HEK293 (cell line): ENCODE measurements around the gene LEFTY1.
"Not testable (repeated sequence)": the region's sequence is repeated elsewhere in the genome, so short reads cannot be mapped to it uniquely, and the experiment has no call there.

Source experiments
- CTCF ChIA-PET: fragments of 350-600 bp; formaldehyde crosslinking; extraction: SDS; loops from one replicate; lab custom pipeline; 2021; ENCODE audit warnings: antibody characterized with exemption; lab: Yijun Ruan, JAX
- POLR2A ChIA-PET: fragments of 300-600 bp; formaldehyde crosslinking; extraction: SDS; loops from one replicate; lab custom pipeline; 2020; ENCODE audit warnings: antibody characterized with exemption, inconsistent platforms; lab: Yijun Ruan, JAX
- H3K27ac ChIP-seq: fragments of 200-500 bp; sonication (Bioruptor generic); 2 replicates; pipeline ENCODE4 v1.5.1; 2014; ENCODE audit warnings: low read depth, low read length, control low read depth, inconsistent platforms; ENCODE audit errors: extremely low read depth
- H3K36me3 ChIP-seq, 2 experiments: fragments of 200-500 bp in 1 of 2; sonication (Bioruptor generic) in 1 of 2; 1 replicate in 1 of 2; 2 replicates in 1 of 2; pipeline ENCODE4 v1.5.1; 2014 to 2017; ENCODE audit warnings: inconsistent platforms in 2 of 2, low read length in 2 of 2; ENCODE audit not compliant: control insufficient read depth in 2 of 2, insufficient read depth in 1 of 2
- H3K4me1 ChIP-seq: fragments of 200-500 bp; sonication (Bioruptor generic); 2 replicates; pipeline ENCODE4 v1.5.1; 2014; ENCODE audit warnings: mild to moderate bottlenecking, low read length, inconsistent platforms; ENCODE audit not compliant: control insufficient read depth, insufficient read depth
- H3K4me3 ChIP-seq: 2 replicates; pipeline ENCODE4 v1.5.1; 2011; ENCODE audit warnings: low read depth, mild to moderate bottlenecking, control low read depth, low read length, moderate library complexity
- H3K9me3 ChIP-seq: fragments of 200-500 bp; sonication (Bioruptor generic); 2 replicates; pipeline ENCODE4 v1.5.1; 2014; ENCODE audit warnings: low read depth, low read length, inconsistent platforms; ENCODE audit not compliant: control insufficient read depth, insufficient read depth
- MEIS1 ChIP-seq: sonication (generic); formaldehyde crosslinking; IDR thresholded peaks from 2 replicates; pipeline ENCODE4 v1.8.1; 2022; ENCODE audit warnings: missing genetic modification reagents, mild to moderate bottlenecking, borderline replicate concordance
- MZF1 ChIP-seq: fragments of 450-650 bp; formaldehyde crosslinking; IDR thresholded peaks from 2 replicates; pipeline ENCODE4 v1.5.1; 2017; ENCODE audit warnings: missing biosample characterization, missing genetic modification characterization, borderline replicate concordance
- OSR2 ChIP-seq: fragments of 450-650 bp; formaldehyde crosslinking; IDR thresholded peaks from 2 replicates; pipeline ENCODE4 v1.5.1; 2016; ENCODE audit warnings: missing biosample characterization, missing genetic modification characterization
- RBAK ChIP-seq: fragments of 450-650 bp; formaldehyde crosslinking; IDR thresholded peaks from 2 replicates; pipeline ENCODE4 v1.5.1; 2016; ENCODE audit warnings: missing biosample characterization, missing genetic modification characterization
- ZBTB10 ChIP-seq: fragments of 450-650 bp; formaldehyde crosslinking; IDR thresholded peaks from 2 replicates; pipeline ENCODE4 v1.5.1; 2016; ENCODE audit warnings: missing biosample characterization, missing genetic modification characterization
- ZBTB26 ChIP-seq: fragments of 450-650 bp; formaldehyde crosslinking; optimal IDR thresholded peaks from 2 replicates; pipeline ENCODE3; 2016; ENCODE audit warnings: missing biosample characterization, mild to moderate bottlenecking, missing genetic modification characterization
- ZFP37 ChIP-seq: fragments of 450-650 bp; formaldehyde crosslinking; IDR thresholded peaks from 2 replicates; pipeline ENCODE4 v1.5.1; 2016; ENCODE audit warnings: missing biosample characterization, missing genetic modification characterization
- ZNF112 ChIP-seq: fragments of 450-650 bp; formaldehyde crosslinking; IDR thresholded peaks from 2 replicates; pipeline ENCODE4 v1.5.0; 2017; ENCODE audit warnings: missing biosample characterization, missing genetic modification characterization
- ZNF121 ChIP-seq: fragments of 450-650 bp; formaldehyde crosslinking; IDR thresholded peaks from 2 replicates; pipeline ENCODE4 v1.5.1; 2016; ENCODE audit warnings: missing biosample characterization, missing genetic modification characterization
- ZNF214 ChIP-seq: fragments of 450-650 bp; formaldehyde crosslinking; IDR thresholded peaks from 2 replicates; pipeline ENCODE4 v1.5.1; 2017; ENCODE audit warnings: missing biosample characterization, mild to moderate bottlenecking, missing genetic modification characterization, borderline replicate concordance
- ZNF292 ChIP-seq: fragments of 450-650 bp; formaldehyde crosslinking; IDR thresholded peaks from 2 replicates; pipeline ENCODE4 v1.5.1; 2016; ENCODE audit warnings: low read depth, missing biosample characterization, missing genetic modification characterization, borderline replicate concordance
- ZNF350 ChIP-seq: fragments of 450-650 bp; formaldehyde crosslinking; IDR thresholded peaks from 2 replicates; pipeline ENCODE4 v1.5.0; 2017; ENCODE audit warnings: missing biosample characterization, mild to moderate bottlenecking, missing genetic modification characterization
- ZNF354C ChIP-seq: fragments of 450-650 bp; formaldehyde crosslinking; IDR thresholded peaks from 2 replicates; pipeline ENCODE4 v1.5.1; 2016; ENCODE audit warnings: missing biosample characterization, missing genetic modification characterization, low read depth, borderline replicate concordance
- ZNF530 ChIP-seq: fragments of 450-650 bp; formaldehyde crosslinking; IDR thresholded peaks from 2 replicates; pipeline ENCODE4 v1.5.1; 2016; ENCODE audit warnings: low read depth, missing biosample characterization, missing genetic modification characterization
- ZNF560 ChIP-seq: fragments of 450-650 bp; formaldehyde crosslinking; IDR thresholded peaks from 2 replicates; pipeline ENCODE4 v1.5.1; 2017; ENCODE audit warnings: missing biosample characterization, missing genetic modification characterization, borderline replicate concordance
- ZNF600 ChIP-seq: fragments of 450-650 bp; formaldehyde crosslinking; IDR thresholded peaks from 2 replicates; pipeline ENCODE4 v1.5.1; 2016; ENCODE audit warnings: missing biosample characterization, missing genetic modification characterization
- ZNF629 ChIP-seq: fragments of 450-650 bp; formaldehyde crosslinking; IDR thresholded peaks from 2 replicates; pipeline ENCODE4 v1.5.1; 2017; ENCODE audit warnings: missing biosample characterization, missing genetic modification characterization
- ZSCAN30 ChIP-seq: fragments of 450-650 bp; IDR thresholded peaks from 2 replicates; pipeline ENCODE4 v1.5.1; 2018; ENCODE audit warnings: missing biosample characterization, mild to moderate bottlenecking, missing genetic modification characterization, moderate library complexity
- ZSCAN5A ChIP-seq: fragments of 450-650 bp; formaldehyde crosslinking; IDR thresholded peaks from 2 replicates; pipeline ENCODE4 v1.5.1; 2016; ENCODE audit warnings: missing biosample characterization, missing genetic modification characterization
- TF ChIP-seq, protein P1 (sequence below): fragments of 450-650 bp; formaldehyde crosslinking; IDR thresholded peaks from 2 replicates; pipeline ENCODE4 v1.5.1; 2016; ENCODE audit warnings: missing biosample characterization, missing genetic modification characterization, borderline replicate concordance
- TF ChIP-seq, protein P2 (sequence below): fragments of 450-650 bp; formaldehyde crosslinking; IDR thresholded peaks from 2 replicates; pipeline ENCODE4 v1.5.1; 2017; ENCODE audit warnings: missing biosample characterization, missing genetic modification characterization
- TF ChIP-seq, protein P3 (sequence below): fragments of 450-650 bp; formaldehyde crosslinking; IDR thresholded peaks from 2 replicates; pipeline ENCODE4 v1.5.1; 2016; ENCODE audit warnings: missing biosample characterization, missing genetic modification characterization

The LEFTY1 gene

DNA sequence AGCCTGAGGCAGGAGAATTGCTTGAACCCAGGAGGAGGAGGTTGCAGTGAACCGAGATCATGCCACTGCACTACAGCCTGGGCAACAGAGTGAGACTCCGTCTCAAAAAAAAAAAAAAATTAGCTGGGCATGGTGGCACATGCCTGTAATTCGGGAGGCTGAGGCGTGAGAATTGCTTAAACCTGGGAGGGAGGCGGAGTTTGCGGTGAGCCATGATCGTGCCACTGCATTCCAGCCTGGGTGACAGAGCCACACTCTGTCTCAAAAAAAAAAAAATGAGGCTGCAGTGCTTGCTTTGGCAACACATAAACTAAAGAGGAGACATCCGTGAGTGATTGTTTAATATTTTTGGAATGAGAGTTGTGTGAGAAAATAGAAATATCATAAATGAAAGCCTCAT is 47.1 kb upstream of the LEFTY1 start:
- not testable (repeated sequence) for H3K36me3 ChIP-seq, H3K4me1 ChIP-seq, H3K27ac ChIP-seq, H3K4me3 ChIP-seq, H3K9me3 ChIP-seq
- CTCF ChIA-PET: interaction anchor here (0.5 to 0.8 kb wide), 5 partner anchors 38 to 476 kb away, joined by 3 to 6 read pairs (median 3); no protein-coding TSS in a partner anchor
- POLR2A ChIA-PET: interaction anchor here (6.0 kb wide), 1 partner anchor 12 kb away, joined by 32 read pairs; the partner anchor contains the start of gene PYCR2
- TF ChIP-seq ZNF121 (tag by site-specific recombination): 0 out of 2 replicates have a peak, but pooled peaks have one; percentile 5
- TF ChIP-seq, all 188 proteins: peak for 1; not testable (repeated sequence) for 187

DNA sequence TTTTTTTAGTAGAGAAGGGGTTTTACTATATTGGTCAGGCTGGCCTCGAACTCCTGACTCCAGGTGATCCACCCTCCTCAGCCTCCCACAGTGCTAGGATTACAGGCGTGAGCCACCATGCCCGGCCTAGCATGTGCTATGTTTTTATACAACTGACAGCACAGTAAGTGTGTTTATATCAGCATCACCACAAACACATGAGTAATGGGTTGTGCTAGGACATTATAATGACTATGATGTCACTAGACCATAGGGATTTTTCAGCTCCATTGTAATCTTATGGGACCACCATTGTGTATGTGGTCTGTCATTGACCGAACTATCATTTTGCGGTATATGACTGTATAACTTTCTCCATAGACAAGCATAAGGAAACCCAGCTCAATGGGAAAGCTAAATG is 45.8 kb upstream of the LEFTY1 start:
- Histone ChIP-seq H3K9me3 (no peaks in the 10 kb centered on the region), H3K4me1 (no peaks in the 10 kb centered on the region), H3K27ac (no peak overlapping the region), H3K36me3 (no peaks in the 10 kb centered on the region), H3K4me3 (no peak overlapping the region)
- ChIA-PET POLR2A (interaction anchor here (6.0 kb wide), 1 partner anchor 11 kb away, joined by 32 read pairs; the partner anchor contains the start of gene PYCR2), CTCF (interaction anchor here (0.9 to 1.4 kb wide), 4 partner anchors 23 to 460 kb away, joined by 3 to 6 read pairs (median 4); no protein-coding TSS in a partner anchor)
- TF ChIP-seq, protein P1, sequence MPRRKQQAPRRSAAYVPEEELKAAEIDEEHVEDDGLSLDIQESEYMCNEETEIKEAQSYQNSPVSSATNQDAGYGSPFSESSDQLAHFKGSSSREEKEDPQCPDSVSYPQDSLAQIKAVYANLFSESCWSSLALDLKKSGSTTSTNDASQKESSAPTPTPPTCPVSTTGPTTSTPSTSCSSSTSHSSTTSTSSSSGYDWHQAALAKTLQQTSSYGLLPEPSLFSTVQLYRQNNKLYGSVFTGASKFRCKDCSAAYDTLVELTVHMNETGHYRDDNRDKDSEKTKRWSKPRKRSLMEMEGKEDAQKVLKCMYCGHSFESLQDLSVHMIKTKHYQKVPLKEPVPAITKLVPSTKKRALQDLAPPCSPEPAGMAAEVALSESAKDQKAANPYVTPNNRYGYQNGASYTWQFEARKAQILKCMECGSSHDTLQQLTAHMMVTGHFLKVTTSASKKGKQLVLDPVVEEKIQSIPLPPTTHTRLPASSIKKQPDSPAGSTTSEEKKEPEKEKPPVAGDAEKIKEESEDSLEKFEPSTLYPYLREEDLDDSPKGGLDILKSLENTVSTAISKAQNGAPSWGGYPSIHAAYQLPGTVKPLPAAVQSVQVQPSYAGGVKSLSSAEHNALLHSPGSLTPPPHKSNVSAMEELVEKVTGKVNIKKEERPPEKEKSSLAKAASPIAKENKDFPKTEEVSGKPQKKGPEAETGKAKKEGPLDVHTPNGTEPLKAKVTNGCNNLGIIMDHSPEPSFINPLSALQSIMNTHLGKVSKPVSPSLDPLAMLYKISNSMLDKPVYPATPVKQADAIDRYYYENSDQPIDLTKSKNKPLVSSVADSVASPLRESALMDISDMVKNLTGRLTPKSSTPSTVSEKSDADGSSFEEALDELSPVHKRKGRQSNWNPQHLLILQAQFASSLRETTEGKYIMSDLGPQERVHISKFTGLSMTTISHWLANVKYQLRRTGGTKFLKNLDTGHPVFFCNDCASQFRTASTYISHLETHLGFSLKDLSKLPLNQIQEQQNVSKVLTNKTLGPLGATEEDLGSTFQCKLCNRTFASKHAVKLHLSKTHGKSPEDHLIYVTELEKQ (tag by site-specific recombination): no peak
- TF ChIP-seq, protein P2, sequence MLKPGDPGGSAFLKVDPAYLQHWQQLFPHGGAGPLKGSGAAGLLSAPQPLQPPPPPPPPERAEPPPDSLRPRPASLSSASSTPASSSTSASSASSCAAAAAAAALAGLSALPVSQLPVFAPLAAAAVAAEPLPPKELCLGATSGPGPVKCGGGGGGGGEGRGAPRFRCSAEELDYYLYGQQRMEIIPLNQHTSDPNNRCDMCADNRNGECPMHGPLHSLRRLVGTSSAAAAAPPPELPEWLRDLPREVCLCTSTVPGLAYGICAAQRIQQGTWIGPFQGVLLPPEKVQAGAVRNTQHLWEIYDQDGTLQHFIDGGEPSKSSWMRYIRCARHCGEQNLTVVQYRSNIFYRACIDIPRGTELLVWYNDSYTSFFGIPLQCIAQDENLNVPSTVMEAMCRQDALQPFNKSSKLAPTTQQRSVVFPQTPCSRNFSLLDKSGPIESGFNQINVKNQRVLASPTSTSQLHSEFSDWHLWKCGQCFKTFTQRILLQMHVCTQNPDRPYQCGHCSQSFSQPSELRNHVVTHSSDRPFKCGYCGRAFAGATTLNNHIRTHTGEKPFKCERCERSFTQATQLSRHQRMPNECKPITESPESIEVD: no peak
- TF ChIP-seq ZNF214 (tag by site-specific recombination): no peak
- TF ChIP-seq ZNF292 (tag by site-specific recombination): no peak
- TF ChIP-seq MEIS1 (CRISPR knock-in tag): no peak
- no peak for TF ChIP-seq ZNF600 (tag by site-specific recombination)
- no peak for TF ChIP-seq ZSCAN5A (tag by site-specific recombination)
- no peak for TF ChIP-seq ZNF530 (tag by site-specific recombination)
- no peak for TF ChIP-seq ZFP37
- no peak for TF ChIP-seq ZNF560
- TF ChIP-seq, protein P3, sequence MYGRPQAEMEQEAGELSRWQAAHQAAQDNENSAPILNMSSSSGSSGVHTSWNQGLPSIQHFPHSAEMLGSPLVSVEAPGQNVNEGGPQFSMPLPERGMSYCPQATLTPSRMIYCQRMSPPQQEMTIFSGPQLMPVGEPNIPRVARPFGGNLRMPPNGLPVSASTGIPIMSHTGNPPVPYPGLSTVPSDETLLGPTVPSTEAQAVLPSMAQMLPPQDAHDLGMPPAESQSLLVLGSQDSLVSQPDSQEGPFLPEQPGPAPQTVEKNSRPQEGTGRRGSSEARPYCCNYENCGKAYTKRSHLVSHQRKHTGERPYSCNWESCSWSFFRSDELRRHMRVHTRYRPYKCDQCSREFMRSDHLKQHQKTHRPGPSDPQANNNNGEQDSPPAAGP (tag by site-specific recombination): no peak
- TF ChIP-seq RBAK (tag by site-specific recombination): no peak
- TF ChIP-seq MZF1 (tag by site-specific recombination): no peak
- no peak for TF ChIP-seq ZBTB26
- TF ChIP-seq ZNF354C: no peak
- no peak for TF ChIP-seq ZSCAN30 (tag by site-specific recombination)
- no peak for TF ChIP-seq ZNF112 (tag by site-specific recombination)
- TF ChIP-seq OSR2 (tag by site-specific recombination): peak; percentile 12; the same call in 1 of the 2 replicates
- no peak for TF ChIP-seq ZBTB10 (tag by site-specific recombination)
- TF ChIP-seq ZNF629: peak; percentile 78
- no peak for TF ChIP-seq ZNF350
